ENCODE data around the gene PPP2R2D.
A peak's percentile ranks its signal among the peaks of the same experiment; 100 is the strongest.

Gene PPP2R2D

GRCh38 chr10:131970946-131971345 is 70.1 kb downstream of the PPP2R2D start:
- H3K4me1 ChIP-seq = peaks cover 0 to 8% (median 3%) of the 10 kb centered on the region in 4 donors
- H3K27me3 ChIP-seq = no peaks in the 10 kb centered on the region
- DNase-seq = peak in 1 of 2 donors; percentile 48
- TF ChIP-seq CTCF (IDR thresholded peaks at IDR 0.05) = no peak
- H3K27ac ChIP-seq = no peak overlapping the region
- peaks cover 37 to 63% (median 48%) of the 10 kb centered on the region in 3 donors for H3K36me3 ChIP-seq
- intact Hi-C loops (cut with DNase I; ENCODE audit: low total_unique reads) = no loop called here
- H3K4me3 ChIP-seq = no peak overlapping the region
- no peaks in the 10 kb centered on the region for H3K9me3 ChIP-seq

GRCh38 chr10:131971591-131971990 is 70.8 kb downstream of the PPP2R2D start:
- Histone ChIP-seq H3K4me1 (peaks cover 0 to 8% (median 3%) of the 10 kb centered on the region in 4 donors), H3K27ac (no peak overlapping the region), H3K36me3 (peaks cover 31 to 57% (median 45%) of the 10 kb centered on the region in 3 donors), H3K4me3 (no peak overlapping the region), H3K9me3 (no peaks in the 10 kb centered on the region), H3K27me3 (no peaks in the 10 kb centered on the region)
- intact Hi-C loops (cut with DNase I; ENCODE audit: low total_unique reads) = no loop called here
- TF ChIP-seq CTCF (IDR thresholded peaks at IDR 0.05) = no peak
- peak in 1 of 2 donors; percentile 34 for DNase-seq

- Histone ChIP-seq H3K4me3 (no peak overlapping the region), H3K9me3 (no peaks in the 10 kb centered on the region), H3K36me3 (peaks cover 26 to 51% (median 37%) of the 10 kb centered on the region in 3 donors), H3K27me3 (no peaks in the 10 kb centered on the region), H3K4me1 (peaks cover 0 to 8% (median 3%) of the 10 kb centered on the region in 4 donors), H3K27ac (no peak overlapping the region)
- intact Hi-C loops (cut with DNase I; ENCODE audit: low total_unique reads) = no loop called here
- TF ChIP-seq CTCF (IDR thresholded peaks at IDR 0.05) = no peak
- DNase-seq = peak in 1 of 2 donors; percentile 69
Measured at GRCh38 chr10:131972474-131973071, 71.8 kb downstream of the PPP2R2D start.

- Histone ChIP-seq H3K27me3 (no peaks in the 10 kb centered on the region), H3K36me3 (peaks cover 25 to 51% (median 37%) of the 10 kb centered on the region in 3 donors), H3K27ac (no peak overlapping the region), H3K4me3 (no peak overlapping the region), H3K9me3 (no peaks in the 10 kb centered on the region), H3K4me1 (peaks cover 0 to 8% (median 3%) of the 10 kb centered on the region in 4 donors)
- intact Hi-C loops (cut with DNase I; ENCODE audit: low total_unique reads) = no loop called here
- DNase-seq = peak in 1 of 2 donors; percentile 59
- TF ChIP-seq CTCF (IDR thresholded peaks at IDR 0.05) = no peak
Measured at GRCh38 chr10:131973160-131973951, 72.5 kb downstream of the PPP2R2D start.

- Histone ChIP-seq H3K4me1 (peaks cover 0 to 14% (median 4%) of the 10 kb centered on the region in 4 donors), H3K4me3 (no peak overlapping the region), H3K36me3 (peaks cover 17 to 44% (median 32%) of the 10 kb centered on the region in 3 donors), H3K9me3 (no peaks in the 10 kb centered on the region), H3K27ac (no peak overlapping the region), H3K27me3 (no peaks in the 10 kb centered on the region)
- no peak for TF ChIP-seq CTCF (IDR thresholded peaks at IDR 0.05)
- intact Hi-C loops (cut with DNase I; ENCODE audit: low total_unique reads) = no loop called here
- DNase-seq = peak in 1 of 2 donors; percentile 12
Measured at GRCh38 chr10:131974034-131974817, 73.4 kb downstream of the PPP2R2D start.

All from tibial artery (tissue), 4 donors.